Measurements from ENCODE around the gene IL2RG.

IL2RG gene

DNA sequence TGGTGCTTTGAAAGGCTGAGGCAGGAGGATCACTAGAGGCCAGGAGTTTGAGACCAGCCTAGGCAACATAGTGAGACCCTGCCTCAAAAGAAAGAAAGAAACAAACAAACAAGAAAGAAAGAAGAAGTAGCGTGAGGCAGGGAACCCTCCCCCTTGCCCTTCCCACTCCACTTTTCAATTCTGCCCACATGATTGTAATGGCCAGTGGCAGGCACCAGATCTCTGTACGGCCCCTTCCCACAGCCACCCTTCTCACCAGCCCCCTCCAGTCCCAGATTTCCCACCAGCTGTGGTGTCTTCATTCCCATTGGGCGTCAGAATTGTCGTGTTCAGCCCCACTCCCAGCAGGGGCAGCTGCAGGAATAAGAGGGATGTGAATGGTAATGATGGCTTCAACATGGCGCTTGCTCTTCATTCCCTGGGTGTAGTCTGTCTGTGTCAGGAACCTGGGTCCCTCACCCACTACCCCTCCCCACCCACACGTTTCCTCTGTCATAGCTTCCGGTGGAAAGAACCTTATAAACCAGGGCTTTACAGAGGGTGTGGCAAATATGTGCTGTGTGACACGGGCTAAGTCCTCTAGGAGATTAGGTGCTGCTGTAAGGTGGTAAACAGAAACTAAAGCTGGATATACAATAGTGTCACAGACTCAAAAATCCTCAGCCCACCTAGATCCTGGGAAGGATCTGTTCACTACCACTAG, at the start of gene IL2RG:
Gene IL2RG (minus strand): TSS at position 437 of the 703 bp plus-strand sequence. CDS start 38 bp downstream, at position 399.
- DNase-seq (ENCODE audit: low spot score), result no peak

DNA sequence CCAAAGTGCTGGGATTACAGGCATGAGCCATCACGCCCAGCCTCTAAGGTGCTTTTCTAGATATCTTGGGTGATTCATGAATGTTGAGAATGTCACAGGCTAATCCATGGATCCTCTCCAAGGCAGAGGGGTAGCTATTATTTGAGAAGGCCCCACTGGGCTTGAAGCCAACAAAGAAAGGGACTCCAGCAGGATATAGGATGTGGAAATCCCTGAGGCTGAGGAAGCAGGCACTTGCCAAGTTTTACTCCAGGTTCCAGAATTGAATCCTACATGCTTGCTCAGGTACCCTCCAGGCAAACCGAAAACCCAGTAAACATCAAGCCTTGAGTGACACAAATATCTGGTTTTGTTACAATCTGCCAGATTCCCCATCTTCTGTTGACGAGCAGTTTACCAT, 49.1 kb upstream of the IL2RG start:
- no peak for DNase-seq (ENCODE audit: low spot score)

DNA sequence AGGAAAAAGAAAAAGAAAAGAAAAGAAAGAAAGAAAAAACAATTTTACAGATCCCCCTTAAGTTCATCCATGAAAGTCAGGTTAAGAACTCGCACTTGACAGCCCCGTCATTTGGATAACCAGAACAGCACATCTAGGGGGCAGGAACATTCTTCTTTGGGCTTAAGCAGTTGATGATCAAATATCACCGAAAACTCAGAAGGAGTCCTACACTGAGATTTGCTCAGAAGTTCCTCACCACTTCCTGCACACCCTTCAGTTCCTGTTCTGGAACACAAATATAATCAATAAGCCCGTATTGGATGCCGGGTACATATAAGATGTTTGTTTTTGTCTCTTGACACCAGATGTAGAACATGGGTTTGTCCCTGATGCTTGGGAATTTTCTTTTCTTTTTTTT, 48.0 kb upstream of the IL2RG start:
- DNase-seq (ENCODE audit: low spot score), result no peak

DNA sequence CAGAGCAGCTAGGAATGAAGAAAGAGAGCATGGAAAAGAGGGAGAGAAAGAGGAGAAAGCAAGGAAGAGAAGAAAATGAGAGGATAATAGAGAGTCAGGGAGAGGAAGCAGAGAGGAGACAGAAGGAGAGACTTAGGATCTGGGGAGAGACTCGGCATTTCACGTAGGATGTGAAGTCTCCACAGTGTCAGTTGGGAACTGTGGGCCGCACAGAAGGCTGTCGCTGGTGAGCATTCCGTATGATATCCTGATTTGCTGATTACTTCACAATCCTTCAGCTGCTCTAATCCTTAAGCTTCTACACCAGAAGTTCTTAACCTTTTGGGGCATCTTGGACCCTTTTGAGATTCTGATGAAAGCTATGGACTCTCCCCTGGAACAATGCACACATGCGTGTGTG, 47.2 kb upstream of the IL2RG start:
- DNase-seq (ENCODE audit: low spot score), result no peak

DNA sequence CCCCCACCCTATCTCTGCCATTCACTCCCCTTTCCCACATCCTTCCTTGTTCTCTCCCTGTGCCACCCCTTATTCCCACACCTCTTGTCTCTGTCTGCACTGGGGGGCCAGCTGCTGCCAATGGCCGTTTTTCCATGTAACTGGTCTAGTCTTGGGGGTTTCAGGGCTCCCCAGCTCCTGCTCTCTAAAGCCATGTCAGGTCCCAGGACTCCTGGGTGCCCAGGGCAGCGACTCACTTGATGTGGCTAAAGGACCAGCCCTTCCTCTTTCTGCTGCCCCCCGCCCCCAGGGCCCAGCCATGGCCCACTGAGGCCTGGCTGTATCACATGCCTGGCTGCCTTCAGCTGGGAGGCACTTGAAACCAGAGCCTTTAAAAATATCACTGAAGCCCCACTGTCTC, 43.3 kb upstream of the IL2RG start:
- DNase-seq (ENCODE audit: low spot score), result no peak

DNA sequence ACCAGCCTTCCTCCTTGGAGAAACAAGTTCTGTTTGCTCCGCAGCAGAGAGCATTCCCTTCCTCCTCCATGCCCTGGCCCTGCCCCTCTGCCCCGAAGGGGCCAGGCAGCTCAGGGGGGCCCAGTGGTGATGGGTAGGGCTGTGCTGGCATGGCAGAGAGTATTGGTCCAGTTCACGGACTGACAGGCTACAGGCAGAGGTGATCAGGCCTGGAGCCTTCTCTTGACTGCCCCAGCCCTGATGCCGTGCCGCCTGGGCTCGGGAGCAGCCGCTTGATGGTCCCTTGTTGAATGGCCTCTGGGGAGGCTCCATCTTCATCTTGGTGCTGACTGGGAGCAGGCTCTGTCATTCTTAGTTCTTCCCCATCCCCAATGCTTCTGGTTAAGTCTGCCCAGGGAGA, 42.8 kb upstream of the IL2RG start:
- DNase-seq (ENCODE audit: low spot score), result no peak

DNA sequence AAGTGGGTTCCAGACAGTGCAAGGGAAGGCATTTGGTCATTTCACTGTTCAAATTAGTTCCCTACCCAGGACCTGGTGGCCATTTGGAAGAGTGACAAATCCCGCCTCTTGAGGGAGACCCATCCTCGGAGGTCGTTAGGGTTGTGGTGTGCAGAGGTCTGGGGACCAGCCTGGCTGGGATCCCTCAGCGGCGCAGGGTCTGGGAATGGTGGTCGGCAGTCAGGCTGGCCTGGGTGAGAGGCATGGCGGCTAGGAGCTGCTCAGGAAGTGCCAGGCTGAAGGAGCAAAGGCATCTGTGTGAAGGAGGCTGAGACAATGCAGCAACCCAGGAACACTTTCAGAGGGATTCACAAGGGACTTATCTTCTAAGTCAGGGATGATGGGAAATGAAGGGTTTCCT, 40.0 kb upstream of the IL2RG start:
- no peak for DNase-seq (ENCODE audit: low spot score)

DNA sequence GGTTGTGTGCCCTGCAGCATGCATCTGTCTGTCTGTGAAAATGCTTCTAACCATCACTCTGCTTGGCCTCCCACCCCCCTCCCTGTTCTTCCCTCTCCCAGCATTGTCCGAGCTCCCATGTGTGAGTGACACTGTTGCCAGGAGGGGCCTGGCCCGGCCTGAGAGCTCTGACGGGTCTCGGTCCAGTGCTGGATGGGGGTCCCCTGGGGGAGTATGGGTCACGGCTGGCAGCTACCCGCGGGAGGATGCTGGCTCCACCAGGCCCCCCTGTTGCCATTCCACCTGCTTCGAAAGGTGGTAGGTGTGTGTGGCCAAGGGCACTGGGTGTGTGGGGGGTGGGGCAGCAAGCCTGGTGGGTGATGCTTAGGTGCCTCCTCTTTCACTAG, 36.9 kb upstream of the IL2RG start:
- DNase-seq (ENCODE audit: low spot score), result no peak

DNA sequence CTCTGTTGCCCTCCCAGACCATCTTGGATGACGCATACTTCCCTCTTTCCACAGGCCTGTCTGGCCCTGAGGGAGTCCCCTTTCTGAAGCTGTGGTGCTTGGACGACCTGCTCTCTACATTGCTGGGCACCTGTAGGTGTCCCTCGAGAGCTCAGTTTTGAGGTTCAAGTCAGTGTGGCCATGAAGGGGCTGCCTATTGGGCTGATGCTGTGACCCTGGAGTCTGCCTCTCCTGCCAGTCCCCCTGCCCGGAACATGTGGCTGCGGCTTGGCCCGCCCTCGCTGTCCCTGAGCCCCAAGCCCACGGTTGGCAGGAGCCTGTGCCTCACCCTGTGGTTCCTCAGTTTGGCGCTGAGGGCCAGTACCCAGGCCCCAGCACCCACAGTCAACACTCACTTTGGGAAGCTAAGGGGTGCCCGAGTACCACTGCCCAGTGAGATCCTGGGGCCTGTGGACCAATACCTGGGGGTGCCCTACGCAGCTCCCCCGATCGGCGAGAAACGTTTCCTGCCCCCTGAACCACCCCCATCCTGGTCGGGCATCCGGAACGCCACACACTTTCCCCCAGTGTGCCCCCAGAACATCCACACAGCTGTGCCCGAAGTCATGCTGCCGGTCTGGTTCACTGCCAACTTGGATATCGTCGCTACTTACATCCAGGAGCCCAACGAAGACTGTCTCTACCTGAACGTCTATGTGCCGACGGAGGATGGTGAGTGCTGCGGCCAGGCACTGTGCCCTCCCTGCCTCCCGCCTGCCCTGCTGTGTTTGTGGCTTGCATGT, 36.3 kb upstream of the IL2RG start:
- no peak for DNase-seq (ENCODE audit: low spot score)

DNA sequence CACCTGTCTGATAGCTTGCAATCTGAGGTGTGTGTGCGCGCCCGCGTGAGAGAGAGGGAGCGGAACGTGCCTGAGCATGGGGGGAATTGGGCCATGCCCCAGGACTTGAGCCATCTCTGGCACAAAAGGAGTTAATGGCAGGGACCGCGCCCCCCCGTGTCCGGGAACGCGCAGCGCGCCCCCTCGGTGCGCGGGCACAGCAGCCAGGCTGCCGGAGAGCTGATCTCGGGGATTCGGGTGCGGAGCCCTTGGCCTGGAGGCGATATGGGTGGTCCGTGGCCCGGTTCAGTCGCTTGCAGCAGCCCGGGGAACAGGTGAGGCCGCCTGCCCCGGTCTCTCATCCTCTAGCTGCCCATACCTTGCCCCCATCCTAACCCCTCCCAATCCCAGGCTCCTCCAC, 33.3 kb upstream of the IL2RG start, which contains the start of gene NLGN3:
Gene NLGN3 (plus strand): TSS at position 191 of the 400 bp plus-strand sequence. CDS start 2,909 bp downstream, outside the sequence.
- no peak for DNase-seq (ENCODE audit: low spot score)

DNA sequence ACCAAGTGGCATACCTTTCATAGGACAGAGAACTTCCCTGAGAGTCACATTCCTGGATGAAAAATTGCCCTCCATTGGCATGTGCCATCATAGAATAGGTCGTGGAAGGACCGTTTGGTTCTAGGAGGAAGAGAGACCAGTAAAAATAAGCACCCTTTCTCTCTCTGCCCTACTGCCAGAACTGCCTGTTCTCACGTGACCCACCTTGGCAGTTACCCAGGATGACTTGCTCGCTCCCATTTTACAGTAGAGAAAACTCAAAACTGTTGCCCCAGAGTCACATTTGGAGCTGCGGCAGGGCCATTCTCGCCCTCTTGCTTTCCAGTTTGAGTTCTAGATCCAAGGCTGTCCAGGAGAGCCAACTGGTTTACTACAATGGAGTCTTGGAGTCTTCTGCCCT, 32.1 kb upstream of the IL2RG start:
- no peak for DNase-seq (ENCODE audit: low spot score)

DNA sequence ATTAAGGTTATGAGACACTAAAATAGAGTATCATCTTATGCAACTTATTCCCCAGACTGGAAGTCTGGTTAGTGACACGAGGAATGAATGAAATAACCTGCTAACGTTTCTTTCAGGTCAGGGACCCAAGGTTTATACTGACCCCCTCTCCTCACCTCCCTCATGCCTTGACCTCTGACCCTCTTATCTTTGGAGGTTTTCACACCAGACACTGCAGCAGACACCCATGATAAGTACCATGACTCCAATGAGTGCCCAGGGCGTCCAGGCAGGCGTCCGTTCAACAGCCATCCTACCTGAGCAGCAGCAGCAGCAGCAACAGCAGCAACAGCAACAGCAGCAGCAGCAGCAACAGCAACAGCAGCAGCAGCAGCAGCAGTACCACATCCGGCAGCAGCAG, 29.1 kb upstream of the IL2RG start:
- no peak for DNase-seq (ENCODE audit: low spot score)

DNA sequence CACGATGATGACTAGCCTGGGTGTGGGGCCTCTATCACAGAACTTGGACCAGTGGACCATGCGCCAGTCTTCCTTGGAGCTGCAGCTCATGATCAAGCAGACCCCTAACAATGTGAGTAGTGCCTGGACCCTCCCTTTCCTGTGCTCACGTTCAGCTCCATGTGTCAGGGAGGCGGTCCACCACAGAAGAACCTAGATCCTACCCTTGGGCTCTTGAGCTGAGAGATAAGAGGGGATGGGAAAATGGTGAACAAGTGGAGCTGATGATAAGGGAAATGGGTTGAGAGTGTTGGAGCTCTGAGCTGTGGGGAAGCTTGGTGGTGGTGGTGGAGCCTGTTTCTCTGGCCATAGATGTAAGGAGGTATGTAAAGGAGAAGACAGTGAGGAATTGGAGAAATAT, 20.1 kb upstream of the IL2RG start:
- DNase-seq (ENCODE audit: low spot score), result no peak

DNA sequence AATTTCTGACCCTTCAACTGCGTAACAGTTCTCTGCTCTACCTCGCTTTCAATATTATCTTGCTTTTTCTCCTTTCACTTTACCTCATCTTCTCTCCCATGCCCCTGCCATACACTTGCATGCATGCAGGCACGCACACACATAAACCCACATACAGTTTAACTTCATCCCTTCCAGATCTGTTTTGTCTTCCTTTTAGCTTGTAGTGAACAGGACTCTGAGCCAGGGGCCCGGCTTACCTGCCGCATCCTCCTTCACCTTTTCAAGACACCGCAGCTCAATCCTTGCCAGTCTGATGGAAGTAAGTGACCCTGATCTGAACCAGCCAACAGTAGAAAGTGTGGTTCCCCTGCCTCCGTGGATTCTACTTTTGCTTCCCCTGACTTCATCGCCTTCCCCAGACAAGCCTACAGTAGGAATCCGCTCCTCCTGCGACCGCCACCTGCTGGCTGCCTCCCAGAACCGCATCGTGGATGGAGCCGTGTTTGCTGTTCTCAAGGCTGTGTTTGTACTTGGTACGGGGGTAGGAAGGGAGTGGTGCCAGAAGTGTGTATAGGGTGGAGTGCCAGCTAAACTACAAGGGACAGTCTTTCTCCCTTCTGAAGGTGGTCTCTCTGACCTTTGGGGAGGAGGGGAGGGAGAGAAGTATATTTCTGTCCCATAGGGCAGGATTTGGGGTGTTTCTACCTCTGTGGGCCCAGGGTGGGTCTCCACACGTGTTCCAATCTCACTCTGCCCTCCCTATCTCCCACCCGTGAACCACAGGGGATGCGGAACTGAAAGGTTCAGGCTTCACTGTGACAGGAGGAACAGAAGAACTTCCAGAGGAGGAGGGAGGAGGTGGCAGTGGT, 17.8 kb upstream of the IL2RG start:
- DNase-seq (ENCODE audit: low spot score), result peak; percentile 52

DNA sequence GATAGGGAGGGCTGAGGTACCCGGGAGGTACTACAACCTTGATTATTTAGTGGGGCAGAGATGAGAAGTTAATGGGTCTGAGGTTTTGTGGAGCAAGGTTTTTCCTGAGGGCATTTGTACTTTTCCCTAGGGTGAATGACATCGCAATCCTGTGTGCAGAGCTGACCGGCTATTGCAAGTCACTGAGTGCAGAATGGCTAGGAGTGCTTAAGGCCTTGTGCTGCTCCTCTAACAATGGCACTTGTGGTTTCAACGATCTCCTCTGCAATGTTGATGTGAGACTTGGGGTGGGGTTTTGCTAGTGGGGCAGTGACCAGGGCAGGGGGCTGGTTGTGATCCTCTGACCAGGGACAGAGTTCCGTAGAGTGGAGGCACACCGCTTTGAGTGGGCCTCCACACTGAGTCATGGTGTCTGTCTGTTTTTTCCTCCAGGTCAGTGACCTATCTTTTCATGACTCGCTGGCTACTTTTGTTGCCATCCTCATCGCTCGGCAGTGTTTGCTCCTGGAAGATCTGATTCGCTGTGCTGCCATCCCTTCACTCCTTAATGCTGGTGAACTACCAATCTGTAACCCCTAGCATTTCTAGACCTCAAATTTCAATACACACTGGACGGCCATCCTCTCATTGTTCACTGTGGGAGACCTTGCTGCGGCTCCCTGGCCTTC, 16.9 kb upstream of the IL2RG start:
- peak; percentile 66 for DNase-seq (ENCODE audit: low spot score)

DNA sequence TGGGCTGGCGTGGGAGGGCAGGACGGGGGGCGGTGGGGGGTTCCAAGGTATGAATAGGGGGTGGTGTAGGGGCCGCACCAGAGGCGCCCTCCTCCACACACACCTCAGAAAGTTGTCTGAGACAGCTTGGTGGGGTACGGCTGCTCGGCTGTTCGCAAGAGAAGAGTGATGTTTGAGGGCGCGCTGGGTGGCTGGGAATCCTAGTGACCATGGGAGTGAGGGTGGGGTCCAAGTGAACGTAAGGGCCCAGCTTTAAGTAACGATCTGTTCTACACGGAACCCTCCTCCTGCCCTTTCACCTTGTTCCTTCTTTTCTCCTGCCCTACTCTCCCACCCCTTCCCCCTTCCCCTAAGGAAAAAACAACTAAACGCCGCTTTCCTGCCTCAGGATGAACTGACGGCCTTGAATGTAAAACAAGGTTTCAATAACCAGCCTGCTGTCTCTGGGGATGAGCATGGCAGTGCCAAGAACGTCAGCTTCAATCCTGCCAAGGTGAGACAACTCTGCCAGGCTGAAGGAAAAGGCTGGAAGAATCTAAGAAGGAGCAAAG, 7.7 kb upstream of the IL2RG start:
- DNase-seq (ENCODE audit: low spot score), result no peak

DNA sequence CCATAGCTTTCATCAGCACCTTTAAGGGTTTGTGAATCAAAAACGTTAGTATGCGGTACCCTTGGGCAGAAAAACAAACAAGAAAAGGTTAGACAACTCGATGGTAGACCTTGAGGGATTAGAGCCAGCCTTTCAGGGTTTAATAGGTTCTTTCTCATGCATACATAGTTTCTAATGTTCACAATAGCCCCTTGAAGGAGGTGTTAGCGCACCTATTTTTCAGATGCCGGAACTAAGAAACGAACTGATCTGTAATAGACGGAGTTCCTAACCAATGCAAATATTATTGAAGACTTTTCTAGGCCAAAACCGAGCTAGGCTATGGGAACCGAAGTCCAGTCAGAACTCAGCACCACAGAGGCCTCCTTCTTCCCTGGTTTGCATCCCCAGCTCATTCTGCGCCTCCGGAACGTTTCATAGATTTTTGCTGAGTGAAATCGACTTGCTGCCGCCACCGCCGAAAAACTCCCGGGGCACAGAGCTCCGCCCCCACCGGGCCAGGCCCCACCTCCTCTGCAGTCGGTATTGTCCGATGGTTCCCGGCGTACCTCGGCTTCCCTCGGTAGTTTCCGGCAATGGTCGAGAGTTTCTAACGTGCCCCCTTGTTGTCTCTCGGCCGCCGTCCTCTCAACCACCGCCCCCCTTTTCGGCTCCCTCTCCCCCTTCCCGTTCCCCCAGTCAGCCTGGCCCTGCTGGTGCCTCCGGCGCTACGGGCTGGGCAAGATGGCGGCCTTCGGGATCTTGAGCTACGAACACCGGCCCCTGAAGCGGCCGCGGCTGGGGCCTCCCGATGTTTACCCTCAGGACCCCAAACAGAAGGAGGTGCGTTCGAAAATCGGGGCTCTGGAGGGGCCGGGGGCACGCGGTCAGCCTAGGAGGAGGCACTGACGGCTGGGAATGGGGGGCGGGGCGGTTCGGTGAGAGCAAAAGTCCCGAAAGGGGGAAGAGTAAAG, 6.9 kb upstream of the IL2RG start, which contains the start of gene MED12:
Gene MED12 (plus strand): TSS at position 565 of the 953 bp plus-strand sequence. CDS start 159 bp downstream, at position 724.
- DNase-seq (ENCODE audit: low spot score), result peak; percentile 74

DNA sequence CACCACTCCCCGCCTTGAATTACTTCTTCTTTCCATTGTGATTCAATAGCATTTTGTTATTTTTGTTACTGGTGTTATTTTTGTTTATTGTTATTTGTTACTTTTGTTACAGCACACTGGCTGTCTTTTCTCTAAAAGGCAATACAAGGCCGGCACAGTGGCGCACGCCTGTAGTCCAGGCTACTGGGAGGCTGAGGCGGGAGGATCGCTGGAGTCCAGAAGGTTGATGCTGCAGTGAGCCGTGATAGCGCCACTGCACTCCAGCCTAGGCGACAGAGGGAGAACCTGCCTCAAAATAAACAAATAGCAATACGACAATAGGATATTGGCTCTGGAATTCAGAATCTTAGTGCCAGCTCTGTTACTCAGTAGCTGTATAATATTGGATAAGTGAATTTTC, 6.0 kb upstream of the IL2RG start:
- DNase-seq (ENCODE audit: low spot score), result no peak

DNA sequence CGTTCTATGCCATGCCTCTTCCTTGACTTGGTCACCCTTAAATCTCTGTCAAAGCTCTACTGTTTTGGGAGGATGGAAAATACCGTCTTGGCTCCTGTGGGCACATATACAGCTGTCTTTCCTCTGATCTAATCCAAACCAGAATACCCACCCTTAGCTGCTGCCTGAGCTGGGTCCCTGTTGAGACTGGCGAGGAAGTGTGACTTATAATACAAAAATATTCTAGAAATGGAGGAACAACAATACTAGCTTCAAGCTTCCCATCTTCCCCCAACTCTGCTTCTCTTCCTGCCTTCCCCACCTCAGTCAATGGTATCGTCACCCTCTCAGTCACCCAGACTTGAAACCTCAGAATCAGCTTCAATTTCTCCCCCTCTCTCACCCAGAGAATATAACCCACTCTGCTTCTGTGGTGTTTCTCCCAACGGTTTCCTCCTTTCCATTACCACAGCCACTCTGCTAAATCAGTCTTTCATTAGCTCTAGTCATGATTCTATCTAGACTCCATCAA, 599 bp upstream of the IL2RG start:
- DNase-seq (ENCODE audit: low spot score), result no peak

DNA sequence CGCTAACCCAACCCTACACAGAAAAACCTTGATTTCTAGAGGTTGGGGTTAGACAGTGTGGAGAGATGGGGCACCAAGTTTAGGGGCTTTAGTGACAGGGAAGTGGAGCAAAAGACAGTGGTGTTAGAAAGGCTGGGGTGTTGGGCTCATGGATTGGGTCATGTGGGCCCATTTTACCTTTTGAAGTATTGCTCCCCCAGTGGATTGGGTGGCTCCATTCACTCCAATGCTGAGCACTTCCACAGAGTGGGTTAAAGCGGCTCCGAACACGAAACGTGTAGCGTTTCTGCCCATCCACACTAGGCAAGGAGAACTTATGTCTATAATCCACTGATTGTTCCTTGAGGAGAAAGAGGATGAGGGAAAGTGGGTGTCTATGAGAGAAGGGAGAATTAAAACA, 2.3 kb downstream of the IL2RG start:
- DNase-seq (ENCODE audit: low spot score), result no peak

Measured in kidney tubule cell (primary cell).